NCI-H1092 treated with DMSO at 0.1 percent for 48 hours (cell line): ENCODE measurements around the gene CD55.

Source experiments
- DNase-seq: peaks from one replicate; lab custom pipeline; 2025; lab: John Stamatoyannopoulos, UW

Gene CD55

DNA sequence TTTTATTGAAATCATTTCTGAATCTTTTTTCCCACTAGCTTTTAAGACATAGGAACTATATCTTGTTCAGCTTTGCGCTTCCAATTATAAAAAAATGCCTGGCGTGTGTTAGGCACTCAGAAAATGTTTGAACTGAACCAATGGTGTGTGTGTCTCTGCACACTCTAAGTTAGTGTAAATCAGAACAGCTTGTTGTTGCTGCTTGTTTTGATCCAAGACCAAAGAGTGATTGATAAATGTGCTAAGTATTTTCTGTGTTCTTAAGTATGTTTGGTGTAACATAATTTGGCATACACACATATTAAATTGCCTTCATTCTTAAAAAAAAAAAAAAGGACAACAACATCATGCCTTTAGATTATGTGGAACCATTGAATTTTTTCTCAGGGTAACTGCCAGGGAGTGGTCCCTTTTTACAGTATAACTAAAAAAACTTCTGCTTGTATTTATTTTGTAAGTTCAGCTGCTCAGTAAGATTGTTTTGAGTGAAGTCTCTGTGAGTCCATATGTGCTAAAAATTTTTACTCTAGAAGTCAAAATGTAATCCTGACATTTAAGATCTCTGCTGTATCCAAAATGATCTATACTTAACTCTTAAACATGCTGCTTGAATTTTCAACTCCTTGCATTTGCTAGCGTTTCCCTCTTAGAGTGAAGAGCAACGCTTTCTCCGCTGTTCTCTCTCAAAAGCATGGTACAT is 8.7 kb downstream of the CD55 start:
- no peak for DNase-seq

DNA sequence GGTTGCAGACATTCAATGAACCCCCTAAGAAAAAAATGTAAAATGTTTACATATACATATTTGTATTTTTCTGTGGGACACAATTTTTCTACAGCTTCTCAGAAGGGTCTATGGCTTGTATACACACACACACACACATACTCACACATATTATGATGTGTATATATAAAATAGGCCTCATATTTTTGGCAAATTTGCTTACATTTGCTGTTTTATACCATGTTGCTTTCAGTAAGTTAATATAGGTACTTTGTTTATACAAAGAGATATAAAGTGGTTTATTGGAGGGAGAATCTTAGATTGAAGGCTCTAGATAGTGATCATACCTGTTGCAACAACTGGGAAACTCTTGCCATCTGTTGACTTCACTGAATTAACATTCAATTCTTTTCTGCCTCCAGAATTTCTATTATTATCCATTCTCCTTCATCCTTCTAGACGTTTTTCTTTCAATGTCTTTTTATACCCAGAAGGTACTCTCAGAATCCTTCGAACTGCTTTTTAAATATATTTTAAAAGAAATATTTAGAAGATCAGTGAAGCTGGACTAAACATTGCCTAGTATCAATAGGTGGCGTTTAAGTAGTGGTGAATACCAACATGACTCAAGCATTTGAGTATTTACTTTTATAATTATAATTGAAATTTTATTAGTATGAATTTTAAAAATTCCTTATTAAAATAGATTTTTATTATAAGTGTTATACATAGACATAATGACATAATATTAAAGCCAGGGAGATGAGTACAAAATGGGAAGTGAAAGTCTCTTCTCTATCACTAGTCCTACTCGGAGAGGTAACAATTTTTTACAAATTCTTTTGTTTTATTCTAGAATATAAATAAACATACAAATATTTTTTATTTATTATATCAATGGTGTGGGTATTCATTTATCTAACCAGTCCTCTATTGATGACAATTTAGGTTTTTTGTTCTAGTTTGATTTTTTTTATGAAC is 10.2 kb downstream of the CD55 start:
- DNase-seq, result no peak

DNA sequence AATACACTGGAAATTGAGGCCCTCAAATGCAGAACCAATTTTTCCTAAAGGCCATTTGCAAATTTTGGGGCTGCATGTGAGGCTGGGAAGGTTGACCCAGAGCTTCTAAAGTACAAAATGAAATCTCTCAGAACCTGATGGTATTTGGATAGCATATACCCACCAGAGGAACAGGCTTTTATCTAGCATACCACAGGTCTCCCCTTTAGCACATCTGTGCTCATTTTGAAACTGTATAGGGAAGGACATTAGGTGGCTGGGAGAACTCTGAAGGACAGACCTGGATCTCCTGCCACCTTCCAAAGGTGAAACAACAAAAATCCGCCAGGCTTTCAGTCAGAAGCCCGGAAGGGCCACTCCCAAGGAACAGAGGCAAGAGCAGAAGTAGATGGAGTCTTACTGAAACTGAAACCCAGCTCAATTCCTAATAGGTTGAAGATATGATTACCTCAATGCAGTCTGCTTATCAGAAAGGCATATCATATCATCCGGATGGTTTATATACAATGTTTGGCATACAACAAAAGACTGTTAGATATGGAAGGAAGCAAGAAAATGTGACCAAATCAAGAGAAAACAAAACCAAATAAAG is 11.6 kb downstream of the CD55 start:
- no peak for DNase-seq

DNA sequence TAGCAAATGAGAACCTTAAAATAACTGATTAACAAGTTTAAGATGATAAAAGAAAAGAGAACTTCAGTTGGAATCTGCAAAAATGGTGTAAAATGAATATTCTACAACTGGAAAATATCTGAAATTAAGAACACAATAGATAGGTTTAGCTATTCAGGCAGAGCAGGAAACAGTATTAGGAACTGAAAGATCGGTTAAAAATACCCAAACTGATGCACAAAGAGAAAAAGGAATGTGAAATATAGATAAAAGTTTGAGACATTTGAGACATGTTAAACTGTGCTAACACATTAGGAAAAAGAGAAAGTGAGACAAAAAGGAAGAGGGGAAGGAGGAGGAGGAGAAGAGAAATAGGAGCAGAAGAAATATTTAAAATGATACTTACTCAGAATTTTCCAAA is 12.1 kb downstream of the CD55 start:
- no peak for DNase-seq

DNA sequence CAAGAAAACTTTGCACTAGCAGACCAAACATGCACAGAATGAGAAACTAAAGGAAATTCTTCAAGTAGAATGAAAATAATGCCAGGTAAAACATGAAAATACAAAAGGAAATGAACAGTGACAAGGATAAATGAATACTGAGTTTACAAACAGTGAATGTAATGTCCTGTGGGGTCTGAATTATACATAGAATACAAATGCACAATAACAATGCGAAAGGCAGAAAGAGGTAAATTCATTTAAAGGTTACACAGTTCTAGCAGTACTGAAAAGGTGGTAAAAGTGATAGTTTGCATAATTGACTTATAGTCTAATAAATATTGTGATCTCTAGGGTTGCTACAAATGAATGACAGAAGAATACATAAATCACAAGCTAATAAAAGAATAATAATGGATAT is 12.9 kb downstream of the CD55 start:
- no peak for DNase-seq

DNA sequence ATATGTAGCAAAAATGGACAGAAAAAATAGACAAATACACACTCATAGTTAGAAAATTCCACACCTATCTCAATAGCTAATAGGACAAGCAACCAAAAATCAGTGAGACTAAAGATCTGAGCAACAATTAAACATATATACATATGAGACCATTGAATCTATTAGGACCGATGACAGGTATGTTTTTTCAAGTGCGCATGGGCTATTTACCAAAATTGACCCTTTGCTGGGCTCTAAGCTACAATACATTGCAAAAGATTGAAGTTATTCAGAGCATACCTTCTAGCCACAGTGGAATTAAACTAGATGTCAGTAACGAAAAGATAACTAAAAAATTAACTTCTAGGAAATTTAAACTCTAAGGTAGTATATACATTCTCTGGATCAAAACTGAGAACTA is 13.7 kb downstream of the CD55 start:
- no peak for DNase-seq

DNA sequence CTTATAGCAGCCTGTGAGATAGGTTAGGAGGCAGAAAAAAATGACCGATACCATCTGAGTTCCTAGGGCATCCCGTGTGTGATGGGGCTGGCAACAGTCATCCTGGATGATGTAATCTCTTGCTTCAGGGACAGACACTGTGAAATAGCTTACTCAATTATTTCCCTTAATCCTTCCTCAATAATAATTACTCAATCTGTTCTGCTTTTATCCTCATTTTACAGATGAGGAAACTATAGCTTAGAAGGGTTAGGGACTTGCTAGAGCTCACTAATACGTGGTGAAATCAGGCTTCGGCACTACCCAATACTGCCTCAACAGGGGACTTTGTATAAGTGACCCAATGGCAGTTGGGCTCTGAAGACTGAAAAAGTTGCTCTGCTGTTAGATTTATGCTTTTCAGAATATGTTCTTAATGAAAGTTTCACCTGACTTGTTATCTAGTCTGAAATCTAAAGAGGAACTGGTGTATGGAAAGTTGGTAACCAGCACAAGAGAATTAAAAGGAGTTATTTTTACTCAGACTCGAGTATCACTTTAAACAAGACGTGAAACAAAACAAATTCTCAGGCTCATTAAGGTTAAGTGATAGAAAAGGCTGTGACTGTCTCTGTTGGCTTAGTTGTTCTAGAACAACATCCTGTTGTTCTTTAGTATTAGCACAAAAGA is 14.4 kb downstream of the CD55 start:
- no peak for DNase-seq

DNA sequence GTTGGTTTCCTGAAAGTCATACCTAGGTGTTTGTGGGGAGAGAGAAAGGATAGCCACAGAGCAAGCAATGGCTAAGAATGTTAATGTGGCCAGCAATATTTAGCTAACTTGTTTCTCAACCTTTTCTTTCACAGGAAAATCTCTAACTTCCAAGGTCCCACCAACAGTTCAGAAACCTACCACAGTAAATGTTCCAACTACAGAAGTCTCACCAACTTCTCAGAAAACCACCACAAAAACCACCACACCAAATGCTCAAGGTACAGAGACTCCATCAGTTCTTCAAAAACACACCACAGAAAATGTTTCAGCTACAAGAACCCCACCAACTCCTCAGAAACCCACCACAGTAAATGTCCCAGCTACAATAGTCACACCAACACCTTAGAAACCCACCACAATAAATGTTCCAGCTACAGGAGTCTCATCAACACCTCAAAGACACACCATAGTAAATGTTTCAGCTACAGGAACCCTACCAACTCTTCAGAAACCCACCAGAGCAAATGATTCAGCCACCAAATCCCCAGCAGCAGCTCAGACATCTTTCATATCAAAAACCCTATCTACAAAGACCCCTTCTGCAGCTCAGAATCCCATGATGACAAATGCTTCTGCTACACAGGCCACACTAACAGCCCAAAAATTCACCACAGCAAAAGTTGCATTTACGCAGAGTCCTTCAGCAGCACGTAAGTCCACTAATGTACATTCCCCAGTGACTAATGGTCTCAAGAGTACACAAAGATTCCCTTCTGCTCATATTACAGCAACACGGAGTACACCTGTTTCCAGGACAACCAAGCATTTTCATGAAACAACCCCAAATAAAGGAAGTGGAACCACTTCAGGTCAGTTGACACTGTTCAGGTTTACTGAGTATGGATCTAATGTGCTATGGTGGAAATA is 15.3 kb downstream of the CD55 start:
- DNase-seq, result no peak

DNA sequence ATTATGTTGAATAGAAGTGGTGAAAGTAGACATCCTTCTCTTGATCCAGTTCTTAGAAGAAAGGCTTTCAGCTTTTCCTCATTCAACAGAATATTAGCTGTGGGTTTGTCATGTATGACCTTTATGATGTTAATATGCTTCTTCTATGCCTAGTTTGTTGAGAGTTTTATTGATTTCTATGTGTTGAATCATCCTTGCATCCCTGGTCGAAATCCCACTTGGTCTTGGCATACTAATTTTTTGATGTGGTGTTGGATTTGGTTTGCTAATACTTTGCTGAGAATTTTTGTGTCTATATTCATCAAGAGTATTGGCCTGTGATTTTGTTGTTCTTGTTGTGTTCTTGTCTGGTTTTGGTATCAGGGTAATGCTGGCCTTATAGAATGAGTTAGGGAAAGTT is 20.9 kb downstream of the CD55 start:
- DNase-seq, result no peak

DNA sequence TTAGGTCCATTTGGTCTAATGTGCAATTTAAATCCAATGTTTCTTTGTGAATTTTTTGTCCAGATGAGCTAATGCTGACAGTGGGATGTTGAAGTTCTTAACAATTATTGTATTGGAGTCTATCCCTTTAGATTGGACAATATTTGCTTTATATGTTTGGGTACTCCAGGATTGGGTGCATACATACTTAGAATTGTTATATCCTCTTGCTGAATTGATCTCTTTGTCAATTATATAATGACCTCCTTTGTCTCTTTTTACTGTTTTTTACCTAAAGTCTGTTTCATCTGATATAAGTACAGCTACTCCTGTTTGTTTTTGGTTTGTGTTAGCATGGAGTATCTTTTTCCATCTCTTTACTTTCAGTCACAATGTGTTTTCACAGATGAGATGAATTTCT is 22.2 kb downstream of the CD55 start:
- no peak for DNase-seq

DNA sequence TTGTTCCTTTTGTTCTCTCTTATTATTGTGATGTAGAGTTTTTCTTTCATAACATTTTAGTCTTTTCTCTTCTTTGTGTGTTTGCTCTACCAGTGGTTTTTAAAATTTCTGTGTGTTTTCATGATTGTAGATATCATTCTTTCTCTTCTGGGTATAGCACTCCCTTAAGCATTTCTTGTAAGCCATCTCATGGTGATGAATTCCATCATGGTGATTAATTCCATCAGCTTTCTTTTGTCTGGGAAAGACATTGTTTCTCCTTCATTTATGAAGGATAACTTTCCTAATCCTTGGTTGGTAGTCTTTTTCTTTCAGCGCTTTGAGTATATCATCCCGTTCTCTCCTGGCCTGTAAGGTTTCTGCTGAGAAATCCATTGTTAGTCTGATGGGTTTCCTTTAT is 22.7 kb downstream of the CD55 start:
- no peak for DNase-seq

DNA sequence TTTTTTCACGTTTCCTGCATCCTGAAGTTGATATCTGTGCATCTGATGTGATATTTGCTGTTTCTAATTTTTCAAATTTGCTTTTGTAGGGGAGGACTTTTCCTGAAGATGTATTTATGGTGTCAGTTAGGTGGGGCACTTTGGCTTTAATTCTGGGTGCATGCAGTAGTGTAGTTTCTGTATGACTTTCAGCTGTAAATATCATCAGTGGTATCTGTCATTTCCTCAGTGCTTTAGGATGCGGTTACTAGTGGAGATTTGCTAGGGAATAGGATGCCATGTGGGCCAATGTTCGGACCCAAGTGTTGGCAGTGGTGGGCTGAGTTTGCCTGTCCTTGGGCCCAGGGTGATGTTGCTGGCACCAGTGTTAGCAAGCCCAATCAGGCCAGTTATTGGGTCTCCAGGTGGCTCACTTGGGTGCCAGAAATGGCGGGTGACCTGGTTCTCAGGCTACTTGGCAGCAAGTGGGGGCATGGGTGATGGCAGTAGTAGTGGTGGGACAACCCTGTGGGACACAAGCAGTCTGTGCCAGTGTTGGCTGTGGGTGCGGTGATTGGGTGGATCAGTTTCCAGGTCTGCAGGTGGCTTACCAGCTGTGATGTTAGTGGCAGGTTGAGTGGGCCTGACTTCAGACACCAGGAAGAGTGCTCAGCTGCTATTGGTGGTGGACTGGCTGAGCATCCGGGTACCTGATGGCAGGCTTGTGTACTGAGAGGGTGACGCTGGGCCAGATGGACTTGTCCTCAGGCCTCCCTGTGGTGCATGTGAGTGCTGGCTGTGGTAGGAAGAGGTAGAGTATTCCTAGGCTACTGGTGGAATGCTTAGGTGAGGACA is 24.4 kb downstream of the CD55 start:
- no peak for DNase-seq

DNA sequence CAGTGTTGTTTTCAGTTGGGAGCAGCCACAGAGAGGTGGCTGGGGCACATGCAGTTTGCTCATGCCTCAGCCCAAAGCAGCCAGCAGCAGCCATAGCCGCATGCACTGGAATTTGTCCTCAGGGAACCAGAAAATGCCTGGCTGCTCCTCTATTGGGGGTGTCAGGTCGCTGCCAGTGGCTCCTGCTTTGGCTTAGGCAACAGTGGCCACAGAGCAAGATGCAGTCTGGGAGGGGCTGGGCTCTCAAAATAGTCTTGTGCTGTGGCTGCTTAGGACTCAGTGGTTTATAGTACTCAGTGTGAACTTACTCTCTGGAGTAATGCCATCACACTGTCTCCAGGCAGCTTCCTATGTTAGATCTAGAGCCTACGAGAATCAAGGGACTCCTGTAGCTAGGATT is 25.0 kb downstream of the CD55 start:
- DNase-seq, result no peak

DNA sequence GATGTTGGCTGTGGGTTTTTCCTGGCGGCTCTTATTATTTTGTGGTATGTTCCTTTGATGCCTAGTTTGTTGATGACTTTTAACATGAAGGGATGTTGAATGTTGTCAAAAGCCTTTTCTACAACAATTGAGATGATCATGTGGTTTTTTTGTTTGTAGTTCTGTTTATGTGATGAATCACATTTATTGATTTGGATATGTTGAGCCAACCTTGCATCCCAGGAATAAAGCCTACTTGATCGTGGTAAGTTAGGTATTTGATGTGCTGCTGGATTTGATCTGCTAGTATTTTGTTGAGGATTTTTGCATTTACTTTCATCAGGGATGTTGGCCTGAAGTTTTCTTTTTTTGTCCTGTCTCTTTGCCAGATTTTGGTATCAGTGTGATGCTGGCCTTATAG is 28.5 kb downstream of the CD55 start:
- DNase-seq, result no peak

DNA sequence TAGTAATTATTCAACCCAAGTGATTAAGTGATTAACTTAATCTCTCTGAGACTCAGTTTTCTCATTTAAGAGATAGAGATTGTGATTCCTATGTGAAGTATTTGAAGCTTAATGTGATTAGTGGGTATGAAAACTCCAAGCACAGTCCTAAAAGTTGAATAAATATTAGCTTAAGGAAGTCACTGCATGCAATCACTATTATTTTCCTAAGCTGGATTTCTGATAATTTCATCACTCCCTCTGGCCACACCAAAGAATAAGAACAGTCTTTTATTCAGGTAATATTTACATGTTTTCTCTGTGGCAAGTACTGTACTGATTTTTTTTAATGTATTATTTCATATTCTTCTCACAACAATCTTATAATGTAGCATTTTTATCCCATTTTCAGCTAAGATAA is 31.1 kb downstream of the CD55 start:
- DNase-seq, result no peak

DNA sequence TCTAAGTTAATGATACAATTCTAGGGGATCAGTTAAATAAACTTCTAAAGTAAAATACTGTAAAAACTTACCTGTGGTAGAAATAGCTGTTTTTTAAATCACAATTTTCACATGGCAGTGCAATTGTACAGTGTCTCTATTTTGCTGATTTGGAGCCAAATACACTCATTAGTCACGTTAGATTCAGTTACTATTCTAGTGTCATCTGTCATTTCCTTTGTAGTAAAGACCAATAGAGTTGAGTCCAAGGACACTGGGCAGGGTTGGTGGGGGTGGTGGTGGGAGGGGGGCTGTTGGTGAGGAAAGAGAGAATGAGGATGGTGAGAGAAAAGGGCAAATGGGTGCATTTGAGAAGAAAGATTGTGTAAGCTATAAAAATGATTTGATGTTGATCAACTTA is 33.6 kb downstream of the CD55 start:
- DNase-seq, result no peak

DNA sequence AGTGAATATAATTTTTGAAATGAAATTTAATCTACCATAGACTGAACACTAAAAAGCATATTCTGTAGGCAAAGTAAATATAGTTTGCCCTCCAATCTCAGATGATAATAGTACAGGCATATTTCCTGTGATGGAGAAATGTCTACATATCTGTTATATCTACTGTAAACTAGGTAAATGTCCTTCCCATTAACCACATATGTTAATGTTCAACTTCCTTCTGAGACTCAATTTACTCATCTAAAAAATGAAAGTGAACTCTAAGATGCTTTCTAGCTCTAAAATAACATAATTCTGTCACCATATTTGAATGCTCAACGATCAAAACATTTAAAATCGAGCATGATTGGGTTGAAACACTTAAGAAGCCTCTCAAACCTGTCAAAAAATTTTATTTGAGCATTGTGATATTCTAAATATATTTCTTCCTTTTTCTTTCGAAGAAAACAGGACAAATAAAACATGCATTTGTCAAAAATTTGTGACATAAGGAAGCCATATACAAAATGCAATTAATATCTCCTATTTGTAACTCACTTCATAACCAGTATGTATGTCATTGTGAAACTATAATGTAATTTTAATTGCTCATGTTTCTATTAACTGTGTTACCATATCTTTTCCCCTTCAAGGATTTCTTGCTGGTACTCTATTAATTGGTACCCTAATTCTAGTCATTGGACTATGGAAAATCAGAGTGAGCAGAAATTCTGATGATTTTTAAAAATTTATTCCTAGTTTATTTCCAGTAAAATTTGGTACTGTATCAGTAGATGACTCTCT is 34.2 kb downstream of the CD55 start:
- no peak for DNase-seq

DNA sequence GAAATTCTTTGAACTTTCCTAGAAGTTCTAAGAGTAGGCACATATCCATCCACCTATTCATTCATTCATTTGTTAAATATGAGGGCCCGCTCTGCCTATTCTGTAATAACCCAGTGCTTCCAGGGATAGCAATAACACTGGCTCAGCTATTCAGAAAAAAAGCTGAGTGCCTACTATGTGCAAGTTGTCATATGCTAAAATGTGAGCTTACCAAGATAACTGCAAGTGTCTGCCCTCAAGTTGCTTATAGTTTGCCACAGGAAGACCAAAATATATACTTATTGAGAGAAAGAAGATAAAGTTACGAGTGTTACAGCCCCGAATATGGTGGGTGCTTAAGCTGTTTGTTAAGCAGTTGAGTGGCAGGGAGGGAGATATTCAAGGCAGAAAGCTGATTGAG is 39.6 kb downstream of the CD55 start:
- no peak for DNase-seq

DNA sequence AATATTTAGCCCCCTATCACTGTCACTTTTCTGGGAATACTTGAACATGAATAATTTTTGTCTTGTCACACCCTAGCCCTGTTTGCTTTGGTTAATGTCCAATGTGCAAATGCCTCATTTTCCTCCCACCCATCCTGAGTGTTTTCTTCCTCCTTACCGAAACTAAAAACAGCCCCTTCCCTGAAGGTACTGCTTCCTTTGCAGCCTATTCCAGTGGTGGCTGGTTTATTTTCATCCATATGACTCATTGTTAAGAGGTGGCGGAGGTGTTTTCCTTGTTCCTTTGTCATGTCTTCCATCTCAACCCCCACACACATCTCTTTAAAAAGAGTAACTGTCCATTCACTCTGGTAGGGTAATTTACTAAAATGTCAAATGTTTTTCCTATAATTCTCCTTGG is 40.4 kb downstream of the CD55 start:
- DNase-seq, result no peak
